Spinal cord (tissue), 10 donors: ENCODE measurements around the gene UVSSA. TPM values are rescaled to one million over a fixed set of nuclear protein-coding genes. Genes with fewer than 3 reads are reported as not detected.

ENCODE experiments used
- DNase-seq, 6 donors: peaks; one replicate each; pipeline versions ENCODE4 v3.0.0 to v3.0.0-alpha.2; 2013 to 2015; ENCODE audit warnings: low spot score in 6 of 6, low read depth in 4 of 6
- H3K27ac ChIP-seq: one replicate; pipeline ENCODE4 v1.5.1; 2013; ENCODE audit warnings: low read depth, low read length, control low read depth
- H3K27me3 ChIP-seq: one replicate; pipeline ENCODE4 v1.6.1; 2013; ENCODE audit warnings: low read length; ENCODE audit not compliant: control insufficient read depth, insufficient read depth
- H3K36me3 ChIP-seq: one replicate; pipeline ENCODE4 v1.6.1; 2013; ENCODE audit warnings: low read length; ENCODE audit not compliant: control insufficient read depth, insufficient read depth
- H3K4me1 ChIP-seq: one replicate; pipeline ENCODE4 v1.6.1; 2013; ENCODE audit warnings: low read length; ENCODE audit not compliant: control insufficient read depth, insufficient read depth
- H3K4me3 ChIP-seq: one replicate; pipeline ENCODE4 v1.5.1; 2013; ENCODE audit warnings: low read depth, low read length, control low read depth
- H3K9me3 ChIP-seq: one replicate; pipeline ENCODE4 v1.6.1; 2013; ENCODE audit warnings: low read length; ENCODE audit not compliant: control insufficient read depth, insufficient read depth
- WGBS: methylation state at CpG from one replicate; pipeline ENCODE4 v1.1.5; 2013; ENCODE audit warnings: missing lambda C conversion rate; ENCODE audit not compliant: insufficient coverage; 5-methylcytosine and 5-hydroxymethylcytosine counted together
- polyA plus RNA-seq, 2 donors: library from polyadenylated mRNA; unstranded; fragments of 120-200 nt; gene quantifications; one replicate each; pipeline ENCODE4 v1.2.1, GENCODE V29; 2013; ENCODE audit not compliant: insufficient read length in 2 of 2
- total RNA-seq, 2 donors: library from RNA; depleted of rRNA in 1 of 2; stranded (reverse); fragments of 120-200 nt in 1 of 2; fragments of >200 nt in 1 of 2; gene quantifications; one replicate each; pipeline versions ENCODE4 v1.2.3 to v1.2.4, GENCODE V29; 2013 to 2014
- donor health status: healthy.

The UVSSA gene
- total and polyA plus RNA-seq, 4 donors: 7.5 to 27.7 (median 17.1) TPM

GRCh38 chr4:1339489-1339888 lies 7.5 kb upstream of the UVSSA start:
- Histone ChIP-seq H3K4me3 (no peak overlapping the region), H3K27me3 (no peaks in the 10 kb centered on the region), H3K27ac (no peak overlapping the region), H3K9me3 (no peaks in the 10 kb centered on the region), H3K36me3 (peaks cover 51% of the 10 kb centered on the region), H3K4me1 (peaks cover 6% of the 10 kb centered on the region)
- 99% methylated on average over 38 of the region's 38 CpGs for WGBS
- DNase-seq: no peak

GRCh38 chr4:1340181-1340747 lies 6.7 kb upstream of the UVSSA start:
- DNase-seq: no peak
- no peak overlapping the region for H3K27ac ChIP-seq
- 95% methylated on average over 29 of the region's 29 CpGs for WGBS
- H3K27me3 ChIP-seq: no peaks in the 10 kb centered on the region
- peaks cover 7% of the 10 kb centered on the region for H3K4me1 ChIP-seq
- no peaks in the 10 kb centered on the region for H3K9me3 ChIP-seq
- peaks cover 54% of the 10 kb centered on the region for H3K36me3 ChIP-seq
- no peak overlapping the region for H3K4me3 ChIP-seq

GRCh38 chr4:1340861-1341260 lies 6.1 kb upstream of the UVSSA start:
- no peak overlapping the region for H3K4me3 ChIP-seq
- H3K36me3 ChIP-seq: peaks cover 54% of the 10 kb centered on the region
- no peak overlapping the region for H3K27ac ChIP-seq
- no peak for DNase-seq
- peaks cover 13% of the 10 kb centered on the region for H3K4me1 ChIP-seq
- no peaks in the 10 kb centered on the region for H3K27me3 ChIP-seq
- H3K9me3 ChIP-seq: no peaks in the 10 kb centered on the region
- 98% methylated on average over 18 of the region's 20 CpGs for WGBS

- no peaks in the 10 kb centered on the region for H3K27me3 ChIP-seq
- no peak for DNase-seq
- H3K4me1 ChIP-seq: peaks cover 14% of the 10 kb centered on the region
- H3K27ac ChIP-seq: no peak overlapping the region
- no peaks in the 10 kb centered on the region for H3K9me3 ChIP-seq
- H3K4me3 ChIP-seq: no peak overlapping the region
- WGBS: no CpG with 5 or more reads among the region's 1 CpG
- peaks cover 48% of the 10 kb centered on the region for H3K36me3 ChIP-seq
These were observed 5.0 kb upstream of the UVSSA start for GRCh38 chr4:1342003-1342402.

GRCh38 chr4:1344696-1345095 lies 2.3 kb upstream of the UVSSA start:
- Histone ChIP-seq H3K9me3 (no peaks in the 10 kb centered on the region), H3K4me3 (no peak overlapping the region), H3K36me3 (peaks cover 30% of the 10 kb centered on the region), H3K27ac (no peak overlapping the region), H3K4me1 (peaks cover 34% of the 10 kb centered on the region), H3K27me3 (no peaks in the 10 kb centered on the region)
- DNase-seq: no peak
- 91% methylated on average over 12 of the region's 12 CpGs for WGBS

GRCh38 chr4:1345903-1346780 lies 866 bp upstream of the UVSSA start:
- WGBS: under 1% methylated on average over 74 of the region's 76 CpGs
- H3K4me1 ChIP-seq: peaks cover 40% of the 10 kb centered on the region
- peak in 4 of 6 donors; percentile 20 to 85 (median 58) for DNase-seq

GRCh38 chr4:1347410-1347864 lies 429 bp downstream of the UVSSA start:
- DNase-seq: peak in 4 of 6 donors; percentile 20 to 81 (median 50)
- H3K27me3 ChIP-seq: no peaks in the 10 kb centered on the region
- H3K4me3 ChIP-seq: peak overlapping the region; percentile 68
- WGBS: 0% methylated on average over 43 of the region's 43 CpGs
- no peaks in the 10 kb centered on the region for H3K9me3 ChIP-seq
- peaks cover 35% of the 10 kb centered on the region for H3K36me3 ChIP-seq
- peak overlapping the region; percentile 96 for H3K27ac ChIP-seq
- H3K4me1 ChIP-seq: peaks cover 46% of the 10 kb centered on the region

More at GRCh38 chr4:1345903-1346780, 866 bp upstream of the UVSSA start:
- Histone ChIP-seq H3K4me3 (peak overlapping the region; percentile 60), H3K9me3 (no peaks in the 10 kb centered on the region), H3K36me3 (peaks cover 29% of the 10 kb centered on the region), H3K27me3 (no peaks in the 10 kb centered on the region), H3K27ac (peak overlapping the region; percentile 93)

- Histone ChIP-seq H3K9me3 (no peaks in the 10 kb centered on the region), H3K27me3 (no peaks in the 10 kb centered on the region), H3K4me3 (peak overlapping the region; percentile 68), H3K27ac (peak overlapping the region; percentile 96), H3K4me1 (peaks cover 46% of the 10 kb centered on the region), H3K36me3 (peaks cover 41% of the 10 kb centered on the region)
- WGBS: 85% methylated on average over 10 of the region's 12 CpGs
- no peak for DNase-seq
These were observed 1.1 kb downstream of the UVSSA start for GRCh38 chr4:1348014-1348513.

- Histone ChIP-seq H3K4me3 (no peak overlapping the region), H3K27ac (no peak overlapping the region), H3K9me3 (no peaks in the 10 kb centered on the region), H3K4me1 (peaks cover 46% of the 10 kb centered on the region), H3K36me3 (peaks cover 48% of the 10 kb centered on the region), H3K27me3 (no peaks in the 10 kb centered on the region)
- 99% methylated on average over 19 of the region's 25 CpGs for WGBS
- DNase-seq: no peak
These were observed 1.7 kb downstream of the UVSSA start for GRCh38 chr4:1348746-1349145.
